GM12865 (cell line): ENCODE measurements around the gene MPZL2.

Experiments used
- DNase-seq: peaks from one replicate; pipeline ENCODE4 v3.0.0; 2010; ENCODE audit warnings: low read depth
- H3K4me3 ChIP-seq: 2 replicates; pipeline ENCODE4 v1.5.1; 2011; ENCODE audit warnings: mild to moderate bottlenecking, low read depth, low read length, control low read depth
- TF ChIP-seq, protein P1 (sequence below): IDR thresholded peaks from 2 replicates; pipeline ENCODE4 v1.5.1; 2011; ENCODE audit warnings: low read length, control low read depth, low read depth, inconsistent platforms; ENCODE audit not compliant: insufficient read depth; ENCODE audit errors: missing control alignments

Gene MPZL2

DNA sequence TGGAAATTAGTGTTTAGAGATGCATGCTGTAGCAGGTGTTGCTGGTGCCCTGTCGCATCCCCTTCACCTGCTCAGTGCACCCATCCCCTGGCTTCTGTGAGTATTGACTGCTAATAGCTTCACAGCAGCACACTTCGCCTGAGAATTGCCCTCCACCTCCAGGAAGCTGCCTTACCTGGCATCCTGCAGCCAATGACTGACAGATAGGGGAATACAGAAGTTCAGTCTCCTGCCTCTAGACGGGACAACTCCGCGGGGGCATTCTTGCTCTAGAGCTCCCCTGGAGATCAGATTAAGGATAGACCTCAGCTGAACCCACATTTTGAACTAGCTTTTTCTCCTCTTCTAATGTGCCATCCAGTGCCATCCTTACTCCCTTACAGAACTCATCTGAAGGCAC lies 31.1 kb upstream of the MPZL2 start:
- TF ChIP-seq, protein P1, sequence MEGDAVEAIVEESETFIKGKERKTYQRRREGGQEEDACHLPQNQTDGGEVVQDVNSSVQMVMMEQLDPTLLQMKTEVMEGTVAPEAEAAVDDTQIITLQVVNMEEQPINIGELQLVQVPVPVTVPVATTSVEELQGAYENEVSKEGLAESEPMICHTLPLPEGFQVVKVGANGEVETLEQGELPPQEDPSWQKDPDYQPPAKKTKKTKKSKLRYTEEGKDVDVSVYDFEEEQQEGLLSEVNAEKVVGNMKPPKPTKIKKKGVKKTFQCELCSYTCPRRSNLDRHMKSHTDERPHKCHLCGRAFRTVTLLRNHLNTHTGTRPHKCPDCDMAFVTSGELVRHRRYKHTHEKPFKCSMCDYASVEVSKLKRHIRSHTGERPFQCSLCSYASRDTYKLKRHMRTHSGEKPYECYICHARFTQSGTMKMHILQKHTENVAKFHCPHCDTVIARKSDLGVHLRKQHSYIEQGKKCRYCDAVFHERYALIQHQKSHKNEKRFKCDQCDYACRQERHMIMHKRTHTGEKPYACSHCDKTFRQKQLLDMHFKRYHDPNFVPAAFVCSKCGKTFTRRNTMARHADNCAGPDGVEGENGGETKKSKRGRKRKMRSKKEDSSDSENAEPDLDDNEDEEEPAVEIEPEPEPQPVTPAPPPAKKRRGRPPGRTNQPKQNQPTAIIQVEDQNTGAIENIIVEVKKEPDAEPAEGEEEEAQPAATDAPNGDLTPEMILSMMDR, result no peak
- DNase-seq, result no peak
- no peak overlapping the region for H3K4me3 ChIP-seq

DNA sequence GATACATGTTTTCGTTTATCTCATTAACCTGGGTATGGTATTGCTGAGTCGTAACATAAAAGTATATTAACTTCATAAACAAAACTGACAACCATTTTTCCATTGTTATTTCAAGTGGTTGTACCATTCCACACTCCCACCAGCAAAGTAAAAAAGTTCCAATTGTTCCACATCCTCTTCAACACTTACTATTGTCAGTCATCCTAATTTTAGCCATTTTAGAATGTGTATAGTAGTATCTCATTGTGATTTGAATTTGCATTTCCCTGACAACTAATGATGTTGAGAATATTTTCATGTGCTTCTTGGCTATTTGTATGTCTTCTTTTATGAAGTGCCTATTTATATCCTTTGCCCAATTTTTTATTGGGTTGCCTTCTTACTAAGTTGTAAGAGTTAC lies 30.0 kb upstream of the MPZL2 start:
- no peak overlapping the region for H3K4me3 ChIP-seq
- DNase-seq, result no peak
- TF ChIP-seq, protein P1, result no peak

DNA sequence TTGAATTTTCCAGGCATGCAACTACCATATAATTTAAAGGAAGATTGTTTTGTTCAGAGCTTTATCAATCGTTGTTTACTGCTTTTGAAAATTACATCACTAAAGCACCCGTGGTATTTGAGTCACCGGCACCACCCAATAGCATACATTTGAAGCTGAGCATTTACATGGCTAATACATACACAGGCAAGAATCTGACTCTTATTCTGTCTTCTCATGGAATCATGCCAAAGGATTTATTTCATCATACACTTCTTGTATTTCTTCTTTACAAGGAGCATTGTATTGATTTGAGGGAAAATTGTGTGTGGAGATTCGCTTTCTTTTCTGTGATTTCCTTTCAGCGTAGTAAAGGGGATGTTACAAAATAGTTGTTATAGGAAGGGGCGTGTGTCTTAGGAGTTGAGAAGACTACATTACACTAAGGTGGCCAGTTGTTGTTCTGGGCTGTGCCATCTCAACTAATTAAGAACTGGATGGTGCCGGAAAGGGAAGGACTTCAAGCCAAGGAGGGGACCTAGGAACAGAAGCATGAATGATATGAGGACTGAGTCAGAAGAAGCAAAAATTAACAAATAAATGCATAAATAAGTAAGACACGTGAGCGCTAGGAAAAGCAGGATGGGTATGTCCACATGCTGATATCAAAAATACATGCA lies 27.5 kb upstream of the MPZL2 start:
- DNase-seq, result no peak
- TF ChIP-seq, protein P1, result no peak

DNA sequence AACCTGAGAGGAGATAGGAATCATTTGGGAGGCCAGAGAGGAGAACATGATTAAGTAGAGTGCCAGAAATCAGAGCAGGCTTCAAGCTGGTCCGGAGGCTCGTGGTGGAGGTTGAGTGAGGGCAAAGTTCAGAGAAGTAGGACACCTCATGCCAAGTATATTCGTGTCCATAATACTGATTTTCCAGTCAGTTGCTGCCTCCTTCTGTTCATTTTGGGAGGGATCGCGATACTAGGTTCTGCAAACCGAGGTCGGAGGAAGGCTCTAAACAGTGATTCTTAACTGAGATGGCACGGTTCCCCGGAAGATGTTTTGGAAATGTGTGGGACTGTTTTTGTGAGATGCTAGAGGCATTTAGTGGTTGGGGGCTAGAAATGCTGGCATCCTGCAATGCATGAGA lies 26.8 kb upstream of the MPZL2 start:
- DNase-seq, result peak; percentile 48
- no peak overlapping the region for H3K4me3 ChIP-seq
- TF ChIP-seq, protein P1, result peak; percentile 41

More for the DNA sequence above, 27.5 kb upstream of the MPZL2 start:
- no peak overlapping the region for H3K4me3 ChIP-seq

DNA sequence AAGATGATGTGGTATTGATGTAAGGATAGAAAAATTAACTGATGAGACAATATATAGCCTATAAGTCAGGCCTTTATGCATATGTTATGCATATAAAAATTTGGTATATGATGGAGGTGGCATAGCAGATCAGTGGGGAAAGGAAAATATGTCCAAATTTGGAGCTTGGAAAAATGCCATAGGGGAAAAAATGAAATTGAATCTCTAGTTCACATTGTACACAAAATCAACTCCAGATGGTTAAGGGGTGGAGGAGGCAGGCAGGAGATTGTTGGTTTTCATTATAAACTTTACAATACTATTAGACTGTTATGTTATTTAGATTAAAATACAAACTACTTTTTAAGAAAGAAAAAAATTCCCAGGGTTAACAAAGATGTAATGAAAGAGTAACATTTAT lies 25.3 kb upstream of the MPZL2 start:
- DNase-seq, result no peak
- H3K4me3 ChIP-seq, result no peak overlapping the region
- TF ChIP-seq, protein P1, result no peak

DNA sequence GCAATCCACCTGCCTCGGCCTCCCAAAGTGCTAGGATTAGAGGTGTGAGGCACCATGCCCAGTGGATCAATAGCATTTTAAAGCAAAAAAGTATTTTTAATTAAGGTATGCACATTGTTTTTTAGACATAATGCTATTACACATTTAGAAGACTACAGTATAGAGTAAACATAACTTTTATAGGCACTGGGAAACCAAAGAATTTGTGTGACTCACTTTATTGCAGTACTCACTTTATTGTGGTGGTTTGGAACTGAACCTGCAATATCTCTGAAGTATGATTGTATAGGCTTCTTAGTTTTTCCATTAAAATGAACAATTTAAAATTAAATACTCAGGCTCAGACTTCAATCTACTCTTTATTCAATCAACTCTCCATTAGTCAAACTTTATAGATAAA lies 22.9 kb upstream of the MPZL2 start:
- DNase-seq, result no peak
- TF ChIP-seq, protein P1, result no peak
- no peak overlapping the region for H3K4me3 ChIP-seq

DNA sequence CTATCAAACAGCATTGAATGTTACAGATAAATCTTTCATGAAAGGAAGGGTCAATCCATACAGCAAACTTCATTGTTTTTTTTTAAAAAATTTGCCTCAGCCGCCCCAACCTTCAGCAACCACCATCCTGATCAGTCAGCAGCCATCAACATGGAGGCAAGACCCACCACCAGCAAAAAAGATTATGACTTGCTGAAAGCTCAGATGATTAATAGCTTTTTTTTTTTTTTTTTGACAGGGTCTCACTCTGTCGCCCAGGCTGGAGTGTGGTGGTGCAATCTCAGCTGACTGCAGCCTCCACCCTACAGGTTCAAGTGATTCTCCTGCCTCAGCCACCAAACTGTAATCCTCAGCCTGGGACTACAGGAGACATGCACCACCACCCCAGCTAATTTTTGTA lies 22.4 kb upstream of the MPZL2 start:
- TF ChIP-seq, protein P1, result no peak
- H3K4me3 ChIP-seq, result no peak overlapping the region
- no peak for DNase-seq
